ENCODE measurements around the gene EME2.

GRCh38 chr16:1785846-1786170 lies 13.2 kb downstream of the EME2 start:
- TF ChIP-seq CTCF (IDR thresholded peaks at IDR 0.05): no peak
- TF ChIP-seq POLR2A (IDR thresholded peaks at IDR 0.05): no peak

Data from thyroid gland (tissue), 4 donors.